HepG2 (cell line): ENCODE measurements around the gene CCT5. TPM values are rescaled to one million over a fixed set of nuclear protein-coding genes. Genes with fewer than 3 reads are reported as not detected.

Experiments
- HNF4G ChIP-seq, 2 experiments: sonication (generic) in 1 of 2; formaldehyde crosslinking in 1 of 2; IDR thresholded peaks; 2 replicates each; pipeline versions ENCODE4 v1.4.0 to v1.6.1; 2011 to 2020; ENCODE audit warnings: borderline replicate concordance in 2 of 2, low read depth in 2 of 2, mild to moderate bottlenecking in 2 of 2, low read length in 1 of 2, missing genetic modification reagents in 1 of 2, moderate library complexity in 1 of 2
- MAFK ChIP-seq, 2 experiments: IDR thresholded peaks in 1 of 2; conservative IDR thresholded peaks in 1 of 2; 2 replicates each; pipeline ENCODE4 v1.6.1; 2011; ENCODE audit warnings: improper control_type of control experiment in 2 of 2, low read length in 2 of 2
- NAIF1 ChIP-seq: sonication (generic); formaldehyde crosslinking; IDR thresholded peaks from 2 replicates; pipeline ENCODE4 v1.5.0; 2020; ENCODE audit warnings: mild to moderate bottlenecking, missing genetic modification reagents, borderline replicate concordance
- RERE ChIP-seq: IDR thresholded peaks from 2 replicates; pipeline ENCODE4 v1.6.1; 2016; ENCODE audit warnings: low read depth, missing genetic modification reagents, missing compliant biosample characterization
- TRIM24 ChIP-seq: sonication (generic); formaldehyde crosslinking; IDR thresholded peaks from 2 replicates; pipeline ENCODE4 v1.8.0; 2022; ENCODE audit warnings: mild to moderate bottlenecking, missing genetic modification reagents
- ZBTB40 ChIP-seq, 2 experiments: fragments of 450-650 bp in 1 of 2; sonication (generic) in 1 of 2; formaldehyde crosslinking in 1 of 2; IDR thresholded peaks; 2 replicates each; pipeline versions ENCODE4 v1.6.1 to v1.8.0; 2016 to 2022; ENCODE audit warnings: antibody characterized with exemption in 1 of 2, mild to moderate bottlenecking in 1 of 2, missing genetic modification reagents in 1 of 2
- ZFP62 ChIP-seq: sonication (generic); formaldehyde crosslinking; IDR thresholded peaks from 2 replicates; pipeline ENCODE4 v1.4.0; 2020; ENCODE audit warnings: missing genetic modification reagents
- ZNF660 ChIP-seq: sonication (generic); formaldehyde crosslinking; IDR thresholded peaks from 2 replicates; pipeline ENCODE4 v1.5.1; 2020; ENCODE audit warnings: mild to moderate bottlenecking, low read depth, missing genetic modification reagents, borderline replicate concordance
- ZNF800 ChIP-seq: sonication (generic); formaldehyde crosslinking; IDR thresholded peaks from 2 replicates; pipeline ENCODE4 v1.4.0; 2020; ENCODE audit warnings: missing genetic modification reagents
- polyA plus RNA-seq, 8 experiments: library from polyadenylated mRNA; depleted of rRNA in 3 of 8; stranded (reverse) in 7 of 8; unstranded in 1 of 8; fragments of >200 nt; fragmentation: Illumina TruSeq in 4 of 8; extraction: Trizol in 4 of 8; gene quantifications; 2 replicates each; pipeline versions ENCODE4 v1.2.1 to v1.2.3, GENCODE V29; 2011 to 2016; ENCODE audit warnings: low read depth in 4 of 8, missing spikeins in 1 of 8, mixed read lengths in 1 of 8; ENCODE audit not compliant: insufficient read depth in 1 of 8
- total RNA-seq, 5 experiments: library from RNA; depleted of rRNA; stranded (reverse); fragments of >200 nt; fragmentation: Illumina TruSeq; extraction: Trizol; gene quantifications; 2 replicates each; pipeline ENCODE4 v1.2.3, GENCODE V29; 2016; ENCODE audit warnings: low read depth in 1 of 5

Gene CCT5
- total and polyA plus RNA-seq, 2 of the 13 experiments (the other 11 are each of a cell fraction or from before 2014, with no cell fraction given), result 319 to 708 TPM

GRCh38 chr5:10307206-10308148 lies 57.4 kb downstream of the CCT5 start, which contains the start of gene CMBL (continued):
- TF ChIP-seq ZNF660 (CRISPR knock-in tag) (no peak), TRIM24 (CRISPR knock-in tag) (no peak), ZBTB40 (IDR thresholded peaks at IDR 0.05) (no peak), ZBTB40 (CRISPR knock-in tag; IDR thresholded peaks at IDR 0.05) (no peak), ZNF800 (CRISPR knock-in tag) (peak; percentile 43; the same call in 1 of the 2 replicates), NAIF1 (CRISPR knock-in tag) (no peak), ZFP62 (CRISPR knock-in tag) (no peak), HNF4G (IDR thresholded peaks at IDR 0.05; ENCODE audit: borderline replicate concordance, low read depth, low read length) (no peak), HNF4G (CRISPR knock-in tag; IDR thresholded peaks at IDR 0.05; ENCODE audit: borderline replicate concordance, low read depth) (no peak), MAFK (conservative IDR thresholded peaks at IDR 0.05 in 1 of 2, IDR thresholded peaks at IDR 0.05 in 1 of 2; ENCODE audit: low read length in 2 of 2) (no peak), RERE (CRISPR knock-in tag) (no peak)
